ENCODE data around the gene UCK2.
A peak's percentile ranks its signal among the peaks of the same experiment; 100 is the strongest.
"Not testable (repeated sequence)": the region's sequence is repeated elsewhere in the genome, so short reads cannot be mapped to it uniquely, and the experiment has no call there.

The UCK2 gene

GRCh38 chr1:165827268-165828102, at the start of gene UCK2:
Gene UCK2, plus strand, starts transcription at chr1:165827614. Its CDS starts 220 bp downstream, at chr1:165827834.
- DNase-seq: peak; percentile 23 to 50 (median 38)

GRCh38 chr1:165778197-165778596, 49.2 kb upstream of the UCK2 start:
- DNase-seq: not testable (repeated sequence)

GRCh38 chr1:165783519-165783918, 43.9 kb upstream of the UCK2 start:
- DNase-seq: not testable (repeated sequence)

- no peak for DNase-seq
Observed at GRCh38 chr1:165787741-165788140, 39.7 kb upstream of the UCK2 start.

- no peak for DNase-seq
Observed at GRCh38 chr1:165793951-165794350, 33.5 kb upstream of the UCK2 start.

- DNase-seq: no peak
Observed at GRCh38 chr1:165795894-165796293, 31.5 kb upstream of the UCK2 start.

GRCh38 chr1:165799387-165799786, 28.0 kb upstream of the UCK2 start:
- DNase-seq: no peak

- DNase-seq: not testable (repeated sequence)
Observed at GRCh38 chr1:165804513-165804912, 22.9 kb upstream of the UCK2 start.

- no peak for DNase-seq
Observed at GRCh38 chr1:165807613-165808012, 19.8 kb upstream of the UCK2 start.

- no peak for DNase-seq
Observed at GRCh38 chr1:165815725-165816124, 11.7 kb upstream of the UCK2 start.

GRCh38 chr1:165816157-165816556, 11.3 kb upstream of the UCK2 start:
- no peak for DNase-seq

GRCh38 chr1:165816826-165817497, 10.5 kb upstream of the UCK2 start:
- DNase-seq: no peak

GRCh38 chr1:165823552-165824268, 3.7 kb upstream of the UCK2 start:
- DNase-seq: no peak

- no peak for DNase-seq
Observed at GRCh38 chr1:165824269-165824643, 3.2 kb upstream of the UCK2 start.

- no peak for DNase-seq
Observed at GRCh38 chr1:165826565-165827267, 698 bp upstream of the UCK2 start.

GRCh38 chr1:165828103-165828668, 772 bp downstream of the UCK2 start:
- DNase-seq: peak; percentile 12 to 26 (median 20)

- no peak for DNase-seq
Observed at GRCh38 chr1:165828669-165829329, 1.4 kb downstream of the UCK2 start.

GRCh38 chr1:165829888-165830287, 2.5 kb downstream of the UCK2 start:
- no peak for DNase-seq

- no peak for DNase-seq
Observed at GRCh38 chr1:165831146-165831545, 3.7 kb downstream of the UCK2 start.

GRCh38 chr1:165832902-165833301, 5.5 kb downstream of the UCK2 start:
- no peak for DNase-seq

- no peak for DNase-seq
Observed at GRCh38 chr1:165833358-165833757, 5.9 kb downstream of the UCK2 start.

GRCh38 chr1:165834229-165834628, 6.8 kb downstream of the UCK2 start:
- DNase-seq: no peak

All from activated CD4-positive, CD25-positive, alpha-beta regulatory T cell (primary cell).